Activated CD4-positive, alpha-beta T cell treated with anti-CD3 and anti-CD28 coated beads, Interleukin-2, Interleukin-6, amounts not matched to agents 100 ng/mL and 50 ng/mL, durations not matched to agents 16 hours and 8 hours (primary cell): ENCODE data around the gene CLDND1.

Experiments used
- DNase-seq: peaks from one replicate; pipeline ENCODE4 v3.0.0-alpha.2; 2020

Gene CLDND1

DNA sequence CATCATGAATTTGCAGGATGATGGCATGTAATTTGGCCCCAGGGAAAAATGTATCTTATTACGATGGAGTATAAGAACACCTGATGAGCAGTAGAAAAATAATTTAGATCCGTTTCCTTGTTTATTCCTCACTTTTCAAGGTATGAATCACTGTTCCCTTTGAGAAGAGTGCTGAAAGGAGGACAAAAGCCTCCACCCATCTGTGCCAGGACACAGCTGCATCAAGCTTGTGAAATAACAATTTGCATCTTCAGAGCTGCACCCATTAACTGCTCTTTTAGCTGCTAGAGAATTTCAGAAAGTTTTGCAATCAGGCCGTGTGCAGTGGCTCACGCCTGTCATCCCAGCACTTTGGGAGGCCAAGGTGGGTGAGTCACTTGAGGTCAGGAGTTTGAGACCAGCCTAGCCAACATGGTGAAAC, 9.6 kb downstream of the CLDND1 start:
- DNase-seq: no peak

GRCh38 chr3:98512576-98512975, 10.1 kb downstream of the CLDND1 start:
- DNase-seq: no peak

GRCh38 chr3:98508582-98508981, 14.1 kb downstream of the CLDND1 start:
- no peak for DNase-seq

DNA sequence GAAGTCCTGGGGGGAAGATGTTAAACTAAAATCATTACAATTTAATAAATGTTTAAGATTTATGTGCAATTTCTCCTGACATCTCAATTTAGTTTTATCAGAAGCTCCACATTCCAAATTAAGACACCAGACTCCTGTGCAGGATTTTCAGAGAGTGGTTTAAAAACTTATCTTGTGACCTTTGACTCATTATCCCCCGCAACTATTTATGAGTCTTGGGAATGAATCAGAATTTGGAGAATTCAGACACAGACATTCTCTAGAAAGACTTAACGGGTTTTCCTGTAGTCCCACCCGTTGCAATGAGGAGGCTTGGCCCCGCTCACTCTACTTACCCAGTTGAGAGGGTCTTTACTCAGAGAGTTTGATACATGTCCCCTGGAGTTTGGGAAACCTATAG, 18.2 kb downstream of the CLDND1 start:
- no peak for DNase-seq

DNA sequence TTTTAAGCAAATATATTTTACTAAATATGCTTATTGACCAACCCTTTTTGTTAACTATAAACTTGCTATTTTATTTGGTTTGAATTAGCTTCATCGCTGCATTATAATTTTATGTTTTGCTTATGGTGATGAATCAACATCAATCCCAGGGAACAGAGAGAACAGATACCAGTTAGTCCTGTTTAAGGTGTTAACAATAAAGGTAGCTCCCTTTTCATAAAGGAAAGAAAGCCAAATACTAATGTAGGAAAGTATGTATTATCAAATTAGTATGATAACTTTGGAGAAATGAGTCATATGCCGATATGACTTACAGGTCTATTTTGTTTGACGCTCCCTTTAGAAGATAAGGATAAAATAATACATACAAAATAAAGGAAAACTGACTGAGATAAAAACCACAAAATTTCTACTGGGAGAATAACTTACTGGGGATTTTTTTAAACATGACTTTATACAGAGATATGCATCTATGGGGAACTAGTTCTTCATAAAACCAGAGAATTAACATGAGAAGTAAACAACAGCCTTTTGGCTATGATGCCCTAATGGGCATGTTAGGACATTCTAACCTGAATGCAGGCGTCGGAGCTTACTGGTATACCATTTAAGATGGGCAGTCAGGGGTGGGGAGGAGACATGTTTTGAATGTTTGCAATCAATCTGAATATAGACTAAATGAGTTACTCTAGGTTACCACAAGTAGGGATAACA, 20.7 kb downstream of the CLDND1 start:
- DNase-seq: no peak

- no peak for DNase-seq
These were observed 21.4 kb downstream of the CLDND1 start for GRCh38 chr3:98501270-98501669.

DNA sequence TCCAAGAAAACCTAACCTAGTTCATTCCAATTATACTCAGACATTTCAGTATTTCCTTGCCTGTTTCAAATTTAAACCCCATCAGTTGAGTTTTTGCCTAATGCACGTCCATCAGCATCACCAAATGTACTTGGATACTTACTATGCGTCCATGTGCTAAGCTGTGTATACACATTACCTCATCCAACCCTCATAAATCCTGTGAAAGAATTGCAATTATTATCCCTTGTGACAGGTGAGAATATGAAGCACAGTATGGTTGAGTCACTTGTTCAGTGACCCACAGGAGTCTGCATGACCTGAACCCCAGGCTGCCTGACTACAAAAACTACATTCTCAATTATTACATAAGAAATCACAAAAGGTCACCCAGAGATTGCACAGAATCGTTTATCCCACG, 22.7 kb downstream of the CLDND1 start:
- no peak for DNase-seq

- no peak for DNase-seq
These were observed 25.3 kb downstream of the CLDND1 start, which contains the start of gene OR5K2 for GRCh38 chr3:98497381-98497780. Gene OR5K2, plus strand, starts transcription at chr3:98497681. Its CDS starts 0 bp downstream, at chr3:98497681.

GRCh38 chr3:98483626-98484025, 39.1 kb downstream of the CLDND1 start:
- no peak for DNase-seq

- no peak for DNase-seq
These were observed 39.8 kb downstream of the CLDND1 start for GRCh38 chr3:98482717-98483482.
